ENCODE results near the gene EYS. TPM values are rescaled to one million over a fixed set of nuclear protein-coding genes. Genes with fewer than 3 reads are reported as not detected.

Gene EYS
- total and polyA plus RNA-seq, 2 of the 8 experiments (the other 6 are each of a cell fraction or from before 2014, with no cell fraction given) = 0.05 to 0.13 TPM

- Histone ChIP-seq H3K27ac (ENCODE audit: low read depth, low read length) (no peak overlapping the region), H2AK5ac (ENCODE audit: low read depth, low read length) (no peak overlapping the region), H3K9me3 (ENCODE audit: insufficient read depth in 2 of 2, low read depth in 1 of 2, low read length in 1 of 2) (no peaks in the 10 kb centered on the region), H3K56ac (replicated peaks; ENCODE audit: insufficient read length, low read depth, low read length) (no peak overlapping the region), H3K23me2 (ENCODE audit: low read depth, low read length) (no peaks in the 10 kb centered on the region), H3K79me2 (ENCODE audit: control insufficient read depth in 1 of 2, insufficient read depth in 2 of 2, low read length in 2 of 2) (no peaks in the 10 kb centered on the region), H2AFZ (ENCODE audit: low read length) (no peak overlapping the region), H2BK12ac (ENCODE audit: low read depth, low read length) (no peak overlapping the region), H3K23ac (ENCODE audit: insufficient read length) (no peak overlapping the region), H3K4me2 (ENCODE audit: insufficient read depth in 1 of 2, low read depth in 2 of 2, low read length in 2 of 2) (no peak overlapping the region), H3K4ac (replicated peaks; ENCODE audit: insufficient read length, low read depth, low read length) (no peak overlapping the region), H3K4me3 (ENCODE audit: extremely low read depth in 1 of 4, insufficient read depth in 2 of 4, low read depth in 3 of 4, low read length in 4 of 4) (no peak overlapping the region), H3K18ac (ENCODE audit: extremely low read depth, low read length) (no peak overlapping the region), H2BK15ac (ENCODE audit: low read length) (no peak overlapping the region), H3K27me3 (replicated peaks in 1 of 4; ENCODE audit: control insufficient read depth in 3 of 4, extremely low read depth in 1 of 4, insufficient read depth in 3 of 4, low read length in 3 of 4) (peaks cover 0 to 1% (median 0%) of the 10 kb centered on the region in 4 experiments; a peak in 1 of 7 replicates), H4K20me1 (replicated peaks in 1 of 2; ENCODE audit: control insufficient read depth in 1 of 2, insufficient read depth in 2 of 2, low read length in 2 of 2) (no peaks in the 10 kb centered on the region), H2BK20ac (ENCODE audit: low read length) (no peak overlapping the region), H3K36me3 (ENCODE audit: control insufficient read depth in 2 of 4, insufficient read depth in 4 of 4, low read length in 3 of 4) (no peaks in the 10 kb centered on the region), H4K91ac (replicated peaks; ENCODE audit: insufficient read length, low read length) (no peak overlapping the region), H2BK120ac (replicated peaks; ENCODE audit: low read depth, low read length) (no peak overlapping the region), H2BK5ac (ENCODE audit: low read depth, low read length) (no peak overlapping the region), H4K5ac (ENCODE audit: insufficient read length, low read depth, low read length) (no peak overlapping the region), H3K4me1 (replicated peaks in 1 of 4; ENCODE audit: control insufficient read depth in 3 of 4, insufficient read depth in 4 of 4, low read length in 3 of 4) (no peaks in the 10 kb centered on the region), H3K9ac (replicated peaks in 1 of 4; ENCODE audit: extremely low read depth in 1 of 4, low read depth in 3 of 4, low read length in 3 of 4) (no peak overlapping the region), H3K79me1 (ENCODE audit: low read depth, low read length) (no peaks in the 10 kb centered on the region), H3K14ac (ENCODE audit: insufficient read length) (no peak overlapping the region), H4K8ac (ENCODE audit: extremely low read depth, insufficient read depth, low read length) (no peak overlapping the region)
- POLR2A ChIA-PET (ENCODE audit: partially characterized antibody) = no interaction called here
- no peak for DNase-seq (ENCODE audit: low read depth in 1 of 2, low spot score in 2 of 2)
- no peak for FAIRE-seq
- TF ChIP-seq SAP30 (IDR thresholded peaks at IDR 0.05; ENCODE audit: insufficient read depth, insufficient replicate concordance, low read length) (no peak), HDAC6 (IDR thresholded peaks at IDR 0.05; ENCODE audit: low read depth, low read length) (no peak), SIRT6 (IDR thresholded peaks at IDR 0.05; ENCODE audit: low read length) (no peak), GTF2F1 (IDR thresholded peaks at IDR 0.05; ENCODE audit: borderline replicate concordance, low read depth, low read length) (no peak), USF2 (IDR thresholded peaks at IDR 0.05; ENCODE audit: low read length) (no peak), ZNF274 (IDR thresholded peaks at IDR 0.05; ENCODE audit: borderline replicate concordance, extremely low read depth, low read length) (no peak), E2F6 (IDR thresholded peaks at IDR 0.05) (no peak), POLR2A (IDR thresholded peaks at IDR 0.05; ENCODE audit: control extremely low read depth in 1 of 2, low read depth in 2 of 2, low read length in 2 of 2) (no peak), POLR2AphosphoS5 (IDR thresholded peaks at IDR 0.05; ENCODE audit: low read depth, low read length) (no peak), HDAC2 (IDR thresholded peaks at IDR 0.05; ENCODE audit: borderline replicate concordance in 1 of 2, low read depth in 2 of 2, low read length in 2 of 2) (no peak), CHD1 (IDR thresholded peaks at IDR 0.05; ENCODE audit: low read depth, low read length) (no peak)
- CTCF ChIA-PET (ENCODE audit: partially characterized antibody) = no interaction called here
These were observed 1912.0 kb downstream of the EYS start for GRCh38 chr6:63795006-63795405.

Data from H1 (cell line).